Measurements from ENCODE around the gene ECPAS.
"Not testable (repeated sequence)": the region's sequence is repeated elsewhere in the genome, so short reads cannot be mapped to it uniquely, and the experiment has no call there.

Gene ECPAS

GRCh38 chr9:111334318-111334863, 149.8 kb downstream of the ECPAS start:
- DNase-seq = not testable (repeated sequence)

- DNase-seq = no peak
These were observed 154.1 kb downstream of the ECPAS start, which contains the start of gene OR2K2 for GRCh38 chr9:111330124-111330523. Gene OR2K2 (minus strand): TSS chr9:111330224. CDS start chr9:111328433, 1,791 bp downstream.

- no peak for DNase-seq
These were observed 163.6 kb downstream of the ECPAS start for GRCh38 chr9:111320631-111321030.

- no peak for DNase-seq
These were observed 167.4 kb downstream of the ECPAS start for GRCh38 chr9:111316796-111317195.
